NCI-H748 (cell line): ENCODE data around the gene OTOF.
A peak's percentile ranks its signal among the peaks of the same experiment; 100 is the strongest.

Source experiments
- DNase-seq: peaks from one replicate; lab custom pipeline; 2025; ENCODE audit not compliant: unreplicated experiment; lab: John Stamatoyannopoulos, UW

Gene OTOF

GRCh38 chr2:26477911-26478253, at the start of gene OTOF:
TSS of gene OTOF (minus strand) at chr2:26478124.
- no peak for DNase-seq

DNA sequence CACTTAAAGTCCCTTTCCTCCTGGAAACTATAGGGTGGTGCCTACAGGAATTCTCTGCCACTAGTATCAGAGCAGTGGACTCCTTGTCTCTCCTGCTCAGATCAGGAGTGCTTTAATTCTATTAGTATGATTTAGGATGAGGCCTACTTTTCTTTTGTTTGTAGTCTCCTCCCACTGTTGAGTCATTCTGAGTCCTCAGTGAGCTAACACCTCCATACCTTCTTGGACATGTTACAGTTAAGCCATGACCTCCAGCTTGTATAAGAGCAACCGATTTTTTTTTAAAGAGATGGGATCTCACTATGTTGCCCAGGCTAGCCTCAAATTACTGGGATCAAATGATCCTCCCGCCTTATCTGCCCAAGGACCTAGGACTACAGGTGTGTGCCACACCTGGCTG, 48.7 kb upstream of the OTOF start:
- DNase-seq = no peak

DNA sequence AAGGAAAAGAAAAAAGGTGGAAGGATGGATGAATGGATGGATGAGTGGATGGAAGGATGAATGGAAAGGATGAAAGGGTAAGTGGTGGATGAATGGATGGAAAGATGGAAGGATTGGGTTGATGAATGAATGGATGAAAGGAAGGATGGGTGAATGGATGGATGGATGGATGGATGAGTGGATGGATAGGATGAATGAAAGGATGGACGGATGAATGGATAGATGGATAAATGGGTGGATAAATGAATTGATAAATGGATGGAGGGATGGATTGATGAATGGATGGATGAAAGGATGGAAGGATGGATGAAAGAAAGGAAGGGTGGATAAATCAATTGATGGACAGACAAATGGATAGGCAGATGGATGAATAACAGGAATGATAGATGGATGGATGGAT, 48.2 kb upstream of the OTOF start:
- no peak for DNase-seq

GRCh38 chr2:26523750-26524149, 45.8 kb upstream of the OTOF start:
- no peak for DNase-seq

DNA sequence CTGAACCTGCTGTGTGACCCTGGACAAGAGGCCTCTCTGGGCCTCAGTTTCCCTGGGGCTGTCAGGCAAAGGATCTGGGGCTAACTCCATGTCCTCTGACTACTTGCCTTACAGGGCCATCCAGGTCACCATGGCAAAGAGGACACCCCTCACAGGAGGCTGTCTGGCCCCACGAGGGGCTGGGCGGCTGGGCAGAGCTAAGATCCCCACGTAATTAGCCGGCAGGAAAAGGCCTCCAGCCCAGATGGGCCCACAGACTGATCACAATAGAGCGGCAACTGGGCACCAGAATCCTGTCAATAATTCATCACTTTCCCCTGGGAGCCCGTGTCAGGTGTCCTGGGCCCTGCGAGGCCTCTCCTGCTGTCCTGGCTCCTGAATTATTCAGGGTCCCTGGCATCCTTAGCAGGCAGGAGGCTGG, 44.8 kb upstream of the OTOF start:
- no peak for DNase-seq

GRCh38 chr2:26522325-26522724, 44.4 kb upstream of the OTOF start:
- DNase-seq = no peak

GRCh38 chr2:26521913-26522180, 43.9 kb upstream of the OTOF start:
- DNase-seq = no peak

DNA sequence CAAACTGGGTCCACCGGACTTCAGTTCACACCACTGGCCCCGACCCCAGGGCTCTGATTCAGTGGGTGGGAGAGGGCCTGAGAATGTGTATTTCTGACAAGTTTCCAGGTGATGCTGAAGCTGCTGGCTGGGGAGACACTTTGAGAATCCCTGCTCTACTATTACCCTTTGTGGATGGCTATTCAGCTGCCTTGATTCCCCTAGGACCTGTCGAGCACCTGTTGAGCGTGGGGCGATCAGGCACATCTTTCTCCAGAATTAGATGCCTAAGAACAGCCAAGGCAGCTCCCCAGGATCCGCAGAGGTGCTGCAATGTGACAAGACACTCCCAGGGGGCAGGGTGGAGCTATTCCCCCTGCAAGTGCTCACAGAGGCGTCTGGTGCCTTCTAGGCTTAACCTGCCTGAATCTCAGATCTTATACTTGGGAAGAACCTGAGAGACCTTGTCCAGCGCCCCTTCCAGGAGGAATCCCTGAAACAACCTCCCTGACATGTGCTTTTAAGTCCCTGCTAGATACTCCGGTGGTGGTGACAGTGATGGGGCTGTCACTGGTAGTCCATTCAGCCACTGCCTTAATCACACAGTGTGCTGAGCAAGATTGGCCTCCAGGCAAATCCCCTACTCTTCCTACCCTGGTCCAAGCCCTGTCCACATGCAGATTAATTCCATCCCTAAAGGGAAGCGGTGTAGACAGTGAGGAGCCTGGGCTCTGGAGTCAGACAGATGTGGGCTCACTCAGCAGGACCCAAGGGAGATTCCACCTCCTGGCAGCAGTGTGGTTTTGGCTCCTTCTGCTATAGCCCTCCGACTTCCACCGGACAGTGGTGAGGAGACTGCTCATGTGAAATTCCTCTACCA, 43.4 kb upstream of the OTOF start:
- peak; percentile 50 for DNase-seq

DNA sequence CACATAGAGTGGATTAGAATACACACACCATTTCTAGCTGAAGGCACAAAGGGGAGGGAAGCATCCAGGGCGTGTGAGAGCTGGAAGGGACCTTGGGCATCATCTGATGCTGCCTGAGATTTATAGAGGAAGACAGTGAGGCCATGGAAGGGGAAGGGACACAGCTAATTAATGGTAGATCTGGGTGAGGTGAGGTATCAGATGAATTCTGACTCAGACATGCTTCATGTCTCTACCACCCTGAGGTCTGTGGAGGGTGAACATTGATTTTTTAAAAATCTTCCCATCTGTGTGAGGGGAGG, 42.2 kb upstream of the OTOF start:
- no peak for DNase-seq

DNA sequence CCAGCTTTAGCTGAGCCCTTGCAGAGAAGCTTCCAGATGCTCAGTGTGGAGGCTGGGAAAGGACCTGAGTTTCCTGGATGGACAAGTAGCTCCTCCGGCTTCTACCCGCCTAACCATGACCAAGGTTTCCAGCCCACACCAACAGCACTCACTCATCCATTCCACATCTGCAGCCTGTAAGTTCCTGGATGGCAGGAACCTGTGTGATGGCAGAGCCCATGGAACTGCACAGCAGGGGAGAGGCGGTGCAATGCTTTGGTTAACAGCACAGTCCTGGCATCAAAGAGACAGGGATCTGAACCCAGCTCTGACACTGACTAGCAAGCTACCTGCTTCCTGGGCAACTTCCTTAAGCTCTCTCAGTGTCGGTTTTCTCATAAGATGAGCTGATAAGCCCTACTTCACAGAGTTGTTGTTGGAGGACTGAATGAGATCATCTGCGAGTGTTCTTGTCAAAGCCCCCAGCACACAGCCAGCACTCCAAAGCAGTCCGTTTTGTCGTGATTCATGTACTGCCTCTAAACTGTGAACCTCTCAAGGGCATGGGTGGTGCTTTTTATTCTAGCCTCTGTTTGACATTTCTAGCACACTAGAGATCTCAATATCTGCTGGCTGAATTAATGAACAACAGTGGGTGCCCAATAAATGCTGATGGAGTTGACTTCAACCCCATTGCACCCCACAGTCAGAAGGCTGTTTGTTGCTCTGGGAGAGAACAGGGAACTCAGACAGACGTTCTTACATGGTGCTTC, 41.6 kb upstream of the OTOF start:
- no peak for DNase-seq

GRCh38 chr2:26516781-26517180, 38.9 kb upstream of the OTOF start:
- no peak for DNase-seq

- no peak for DNase-seq
Observed at GRCh38 chr2:26516246-26516645, 38.3 kb upstream of the OTOF start.

DNA sequence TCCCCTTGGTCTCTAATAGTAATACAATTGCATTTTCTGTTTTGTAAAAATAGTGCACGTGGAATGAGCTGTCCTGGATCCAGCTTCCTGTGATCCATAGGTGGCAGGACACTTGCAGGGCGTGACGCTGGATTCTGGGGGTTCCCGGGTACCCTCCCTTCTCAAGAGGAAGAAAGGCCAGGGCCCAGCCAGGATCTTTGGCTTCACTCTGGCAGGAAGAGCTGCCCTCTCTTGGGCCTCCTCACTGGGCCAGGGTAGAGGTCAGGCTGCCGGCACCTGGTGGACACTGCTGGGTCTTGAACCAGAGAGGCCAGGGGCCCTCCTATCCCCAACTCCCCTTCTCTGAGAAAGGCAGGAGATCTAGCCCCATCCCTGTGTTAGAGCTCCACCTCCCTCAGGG, 37.8 kb upstream of the OTOF start:
- DNase-seq = no peak

- DNase-seq = no peak
Observed at GRCh38 chr2:26514045-26514444, 36.1 kb upstream of the OTOF start.

DNA sequence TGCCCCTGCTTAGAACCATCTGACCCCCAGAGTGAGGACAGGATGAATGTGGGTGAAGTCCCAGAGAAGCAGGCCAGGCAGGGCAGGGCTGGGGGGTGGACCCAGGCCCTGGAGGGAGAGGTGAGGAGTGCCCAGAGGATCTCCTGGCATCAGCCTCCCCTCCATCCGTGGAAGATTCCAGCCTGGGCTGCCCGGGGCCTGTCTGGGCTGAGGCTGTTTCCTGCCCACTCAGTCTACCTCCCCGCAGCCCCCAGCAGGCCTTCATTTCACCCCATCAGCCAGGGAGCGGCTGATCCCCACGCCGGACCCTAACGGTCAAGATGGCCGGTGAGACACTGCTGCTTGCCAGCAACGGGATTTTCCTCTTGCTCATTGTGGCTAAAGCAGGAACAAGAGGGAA, 35.3 kb upstream of the OTOF start:
- DNase-seq = no peak

DNA sequence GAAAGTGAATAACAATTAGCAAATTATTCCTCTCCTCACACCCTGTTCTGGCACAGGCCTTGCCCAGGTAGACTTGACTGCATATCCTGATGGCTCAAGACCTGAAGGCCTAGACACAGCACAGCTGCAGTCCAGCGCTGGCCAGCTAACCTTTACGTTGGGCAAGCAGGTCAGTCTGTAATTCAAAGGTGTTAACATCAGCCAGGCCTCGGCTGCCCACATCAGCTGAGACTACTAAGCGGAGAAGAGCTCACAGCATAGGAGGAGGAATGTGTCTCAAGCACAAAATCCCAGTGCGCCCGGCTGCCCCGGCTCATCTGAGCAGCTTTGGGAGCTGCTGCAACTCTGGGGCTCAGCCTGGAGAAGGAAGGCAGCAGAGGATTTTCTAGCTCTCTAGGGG, 33.5 kb upstream of the OTOF start:
- DNase-seq = no peak

DNA sequence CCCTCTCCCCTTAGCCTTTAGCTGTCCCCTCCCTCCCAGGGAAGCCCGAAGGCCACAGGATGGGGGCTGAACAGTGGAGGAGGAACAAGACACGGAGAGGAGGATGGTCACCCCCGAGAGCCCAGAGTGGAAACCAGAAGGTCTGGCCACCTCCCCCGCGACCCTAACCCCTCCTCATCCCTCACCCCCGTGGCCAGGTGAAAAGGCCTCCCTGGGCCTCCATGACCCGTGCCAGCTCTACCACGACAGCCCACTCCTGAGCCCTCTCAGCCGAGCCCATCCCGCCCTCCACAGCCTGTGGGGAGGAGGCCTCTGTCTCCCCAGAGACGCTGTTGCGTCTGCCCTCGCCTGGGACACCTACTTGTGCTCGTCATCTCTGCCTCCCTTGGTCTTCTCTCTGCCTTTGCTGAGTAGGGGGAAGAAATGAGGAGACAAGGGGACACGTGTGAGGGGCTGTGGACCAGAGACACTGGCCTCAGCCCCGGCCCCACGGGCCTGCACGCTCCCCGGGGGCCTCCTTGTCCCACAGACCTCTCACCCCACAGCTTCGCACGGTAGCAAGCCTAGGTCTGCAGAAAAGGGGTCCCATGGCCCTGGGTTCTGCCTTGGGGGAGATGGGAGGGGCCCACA, 32.5 kb upstream of the OTOF start:
- DNase-seq = no peak

DNA sequence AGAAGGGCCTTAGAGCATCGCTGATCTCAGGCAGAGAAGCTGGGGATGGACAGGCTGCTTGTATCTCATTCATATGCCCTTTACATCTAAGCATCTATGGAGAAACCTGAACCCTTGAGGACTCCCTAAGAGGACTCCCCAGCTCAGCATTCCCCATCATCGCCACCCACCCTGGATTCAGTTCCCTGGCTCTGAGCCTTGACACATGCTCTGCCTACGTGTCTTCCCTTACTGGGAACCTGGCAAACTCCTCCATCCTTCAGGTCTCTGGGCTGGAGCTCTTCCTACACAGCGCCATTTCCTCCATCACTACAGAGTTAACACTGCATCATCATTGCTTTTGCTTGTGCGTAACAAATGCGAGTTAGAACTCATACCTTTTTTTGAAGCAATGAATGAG, 31.2 kb upstream of the OTOF start:
- no peak for DNase-seq

- no peak for DNase-seq
Observed at GRCh38 chr2:26507932-26508331, 30.0 kb upstream of the OTOF start.

DNA sequence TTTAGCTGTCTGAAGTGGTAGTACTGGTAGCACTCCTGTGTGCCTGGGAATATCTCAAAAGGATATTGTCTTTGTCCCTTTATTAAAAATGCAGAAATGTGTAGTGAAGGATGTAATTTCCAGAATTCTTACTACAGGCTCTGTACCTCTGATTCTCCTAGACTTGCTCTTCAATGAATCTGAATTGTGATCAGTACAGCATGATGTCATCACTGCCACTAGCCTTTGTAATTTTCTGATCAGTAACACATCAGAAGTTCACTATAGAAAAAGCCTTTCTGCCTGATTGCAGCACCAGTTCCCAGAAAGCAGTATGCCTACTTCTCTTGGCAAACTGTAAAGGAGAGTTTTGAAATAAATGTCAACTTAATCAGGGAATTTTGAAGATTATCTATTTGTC, 29.2 kb upstream of the OTOF start:
- DNase-seq = no peak

GRCh38 chr2:26506279-26506678, 28.4 kb upstream of the OTOF start:
- DNase-seq = no peak

GRCh38 chr2:26504002-26504401, 26.1 kb upstream of the OTOF start:
- DNase-seq = no peak
